ENCODE measurements around the gene DUSP1.

Gene DUSP1

DNA sequence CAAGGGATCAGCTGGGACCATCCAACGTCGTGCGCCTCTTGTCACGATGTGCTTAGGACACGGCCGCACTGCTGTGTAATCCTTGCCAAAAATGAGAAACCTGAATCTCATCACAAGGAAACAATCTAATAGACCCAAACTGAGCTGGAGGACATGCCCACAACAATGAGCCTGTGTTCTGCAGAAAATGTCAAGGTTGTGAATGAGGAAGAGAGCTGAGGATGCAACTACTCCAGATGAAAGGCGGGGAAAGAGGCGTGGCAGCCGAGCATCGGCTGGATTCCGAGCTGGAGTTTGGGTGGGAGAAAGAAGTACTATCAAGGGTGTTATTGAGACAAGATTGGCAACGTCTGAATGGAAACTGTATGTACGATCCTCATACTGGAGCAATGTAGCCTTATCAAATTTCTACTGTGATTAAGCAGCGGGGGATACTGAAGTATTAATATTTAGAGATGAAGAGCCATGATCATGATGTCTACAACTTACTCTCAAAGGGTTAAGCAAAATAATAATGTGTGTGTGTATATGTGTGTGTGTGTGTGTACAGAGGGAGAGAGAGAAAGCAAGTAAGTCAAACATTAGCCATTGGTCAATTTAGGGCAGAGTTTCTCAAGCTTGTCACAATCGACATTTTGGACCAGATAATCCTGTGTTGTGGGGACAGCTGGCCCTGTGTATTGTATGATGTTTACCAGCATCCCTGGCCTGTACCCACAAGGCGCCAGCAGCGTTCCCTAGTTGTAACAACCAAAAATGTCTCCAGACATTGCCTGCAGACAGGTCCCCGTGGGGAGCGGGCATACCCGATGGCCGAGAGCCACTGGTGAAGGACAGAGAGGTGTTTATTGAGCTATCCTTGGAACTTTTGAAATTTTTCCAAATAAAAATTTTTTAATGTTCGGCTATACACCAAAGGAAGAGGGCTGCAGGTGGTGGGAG is 46.5 kb downstream of the DUSP1 start:
- no peaks in the 10 kb centered on the region for H4K20me1 ChIP-seq (ENCODE audit: low read depth, low read length)
- no peaks in the 10 kb centered on the region for H3F3A ChIP-seq (ENCODE audit: insufficient read depth)
- no peaks in the 10 kb centered on the region for H3K27me3 ChIP-seq (ENCODE audit: low read length)
- no peak overlapping the region for H3K9ac ChIP-seq (ENCODE audit: low read length)
- no peak overlapping the region for H3K4me2 ChIP-seq (ENCODE audit: low read depth, low read length, poor library complexity, severe bottlenecking)
- H3K9me2 ChIP-seq (replicated peaks; ENCODE audit: insufficient read depth, low read length), result no peaks in the 10 kb centered on the region
- TF ChIP-seq EZH2phosphoT487 (conservative IDR thresholded peaks at IDR 0.05; ENCODE audit: low read length), result no peak
- TF ChIP-seq, protein P1, sequence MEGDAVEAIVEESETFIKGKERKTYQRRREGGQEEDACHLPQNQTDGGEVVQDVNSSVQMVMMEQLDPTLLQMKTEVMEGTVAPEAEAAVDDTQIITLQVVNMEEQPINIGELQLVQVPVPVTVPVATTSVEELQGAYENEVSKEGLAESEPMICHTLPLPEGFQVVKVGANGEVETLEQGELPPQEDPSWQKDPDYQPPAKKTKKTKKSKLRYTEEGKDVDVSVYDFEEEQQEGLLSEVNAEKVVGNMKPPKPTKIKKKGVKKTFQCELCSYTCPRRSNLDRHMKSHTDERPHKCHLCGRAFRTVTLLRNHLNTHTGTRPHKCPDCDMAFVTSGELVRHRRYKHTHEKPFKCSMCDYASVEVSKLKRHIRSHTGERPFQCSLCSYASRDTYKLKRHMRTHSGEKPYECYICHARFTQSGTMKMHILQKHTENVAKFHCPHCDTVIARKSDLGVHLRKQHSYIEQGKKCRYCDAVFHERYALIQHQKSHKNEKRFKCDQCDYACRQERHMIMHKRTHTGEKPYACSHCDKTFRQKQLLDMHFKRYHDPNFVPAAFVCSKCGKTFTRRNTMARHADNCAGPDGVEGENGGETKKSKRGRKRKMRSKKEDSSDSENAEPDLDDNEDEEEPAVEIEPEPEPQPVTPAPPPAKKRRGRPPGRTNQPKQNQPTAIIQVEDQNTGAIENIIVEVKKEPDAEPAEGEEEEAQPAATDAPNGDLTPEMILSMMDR (IDR thresholded peaks at IDR 0.05; ENCODE audit: insufficient read depth, low read length, poor library complexity, severe bottlenecking), result no peak
- H3K4me3 ChIP-seq (ENCODE audit: insufficient read depth, low read length, poor library complexity, severe bottlenecking), result no peak overlapping the region
- no peak overlapping the region for H3K27ac ChIP-seq (ENCODE audit: low read depth, low read length)
- H3K36me3 ChIP-seq (ENCODE audit: low read length), result no peaks in the 10 kb centered on the region
- no peak overlapping the region for H2AFZ ChIP-seq (ENCODE audit: low read depth, low read length, severe bottlenecking)
- H3K79me2 ChIP-seq (ENCODE audit: insufficient read depth, low read length), result no peaks in the 10 kb centered on the region
- no peaks in the 10 kb centered on the region for H3K9me3 ChIP-seq (ENCODE audit: insufficient read depth, low read length)

DNA sequence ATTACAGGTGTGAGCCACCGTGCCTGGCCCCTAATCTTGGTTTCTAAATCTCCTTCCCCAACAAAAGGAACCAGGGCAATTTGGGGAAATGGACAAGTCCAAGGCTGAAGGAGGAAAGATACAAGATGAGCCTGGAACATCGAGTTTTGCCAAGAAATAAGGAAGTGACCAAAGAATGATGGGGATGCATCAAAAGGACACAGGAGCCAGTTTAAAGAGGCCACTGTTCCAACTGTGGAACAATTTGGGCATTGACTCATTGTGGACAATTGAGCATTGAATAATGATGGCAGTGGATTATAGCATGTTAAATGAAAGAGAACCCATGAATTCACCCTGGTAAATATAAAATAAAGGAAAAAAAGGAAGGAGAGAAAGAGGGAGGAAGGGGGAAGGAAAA is 47.5 kb downstream of the DUSP1 start:
- no peak overlapping the region for H3K4me2 ChIP-seq (ENCODE audit: low read depth, low read length, poor library complexity, severe bottlenecking)
- H4K20me1 ChIP-seq (ENCODE audit: low read depth, low read length), result no peaks in the 10 kb centered on the region
- no peak overlapping the region for H3K9ac ChIP-seq (ENCODE audit: low read length)
- H3F3A ChIP-seq (ENCODE audit: insufficient read depth), result no peaks in the 10 kb centered on the region
- no peaks in the 10 kb centered on the region for H3K36me3 ChIP-seq (ENCODE audit: low read length)
- H3K79me2 ChIP-seq (ENCODE audit: insufficient read depth, low read length), result no peaks in the 10 kb centered on the region
- no peaks in the 10 kb centered on the region for H3K27me3 ChIP-seq (ENCODE audit: low read length)
- no peak overlapping the region for H2AFZ ChIP-seq (ENCODE audit: low read depth, low read length, severe bottlenecking)
- H3K27ac ChIP-seq (ENCODE audit: low read depth, low read length), result no peak overlapping the region
- H3K9me2 ChIP-seq (replicated peaks; ENCODE audit: insufficient read depth, low read length), result no peaks in the 10 kb centered on the region
- no peak overlapping the region for H3K4me3 ChIP-seq (ENCODE audit: insufficient read depth, low read length, poor library complexity, severe bottlenecking)
- TF ChIP-seq, protein P1 (IDR thresholded peaks at IDR 0.05; ENCODE audit: insufficient read depth, low read length, poor library complexity, severe bottlenecking), result no peak
- no peak for TF ChIP-seq EZH2phosphoT487 (conservative IDR thresholded peaks at IDR 0.05; ENCODE audit: low read length)
- no peaks in the 10 kb centered on the region for H3K9me3 ChIP-seq (ENCODE audit: insufficient read depth, low read length)

DNA sequence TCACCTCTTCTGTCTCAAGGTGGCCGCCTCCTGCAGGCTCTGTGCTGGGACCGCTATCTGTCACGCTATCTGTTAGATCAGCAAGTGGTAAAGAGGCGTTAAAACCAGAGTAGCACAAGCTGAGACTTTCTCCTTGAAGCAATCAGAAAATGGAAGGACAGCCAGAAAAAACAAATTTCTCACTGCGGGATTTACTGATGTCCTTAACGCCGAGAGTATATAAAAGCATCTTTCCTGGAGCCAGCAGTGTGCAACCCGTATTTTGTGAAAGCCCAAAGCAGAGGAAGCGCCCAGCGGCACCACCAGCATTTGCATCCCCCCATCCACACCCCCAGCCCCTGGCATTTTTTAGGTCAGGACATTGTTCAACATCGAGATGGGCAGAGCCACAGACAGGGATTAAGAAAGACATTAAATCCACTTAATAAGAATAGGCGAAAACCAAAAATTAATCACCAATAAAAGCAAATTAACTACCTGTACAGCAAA is 48.6 kb downstream of the DUSP1 start:
- H3K79me2 ChIP-seq (ENCODE audit: insufficient read depth, low read length), result no peaks in the 10 kb centered on the region
- H4K20me1 ChIP-seq (ENCODE audit: low read depth, low read length), result no peaks in the 10 kb centered on the region
- no peak overlapping the region for H3K4me3 ChIP-seq (ENCODE audit: insufficient read depth, low read length, poor library complexity, severe bottlenecking)
- H3K9me2 ChIP-seq (replicated peaks; ENCODE audit: insufficient read depth, low read length), result no peaks in the 10 kb centered on the region
- no peak overlapping the region for H3K27ac ChIP-seq (ENCODE audit: low read depth, low read length)
- H3K4me2 ChIP-seq (ENCODE audit: low read depth, low read length, poor library complexity, severe bottlenecking), result no peak overlapping the region
- no peaks in the 10 kb centered on the region for H3K27me3 ChIP-seq (ENCODE audit: low read length)
- no peaks in the 10 kb centered on the region for H3K9me3 ChIP-seq (ENCODE audit: insufficient read depth, low read length)
- no peak overlapping the region for H3K9ac ChIP-seq (ENCODE audit: low read length)
- H3F3A ChIP-seq (ENCODE audit: insufficient read depth), result no peaks in the 10 kb centered on the region
- TF ChIP-seq, protein P1 (IDR thresholded peaks at IDR 0.05; ENCODE audit: insufficient read depth, low read length, poor library complexity, severe bottlenecking), result no peak
- no peak for TF ChIP-seq EZH2phosphoT487 (conservative IDR thresholded peaks at IDR 0.05; ENCODE audit: low read length)
- H3K36me3 ChIP-seq (ENCODE audit: low read length), result no peaks in the 10 kb centered on the region
- H2AFZ ChIP-seq (ENCODE audit: low read depth, low read length, severe bottlenecking), result no peak overlapping the region

All from SU-DHL-6 (cell line).